ENCODE measurements around the gene GUCY2D.

The GUCY2D gene

DNA sequence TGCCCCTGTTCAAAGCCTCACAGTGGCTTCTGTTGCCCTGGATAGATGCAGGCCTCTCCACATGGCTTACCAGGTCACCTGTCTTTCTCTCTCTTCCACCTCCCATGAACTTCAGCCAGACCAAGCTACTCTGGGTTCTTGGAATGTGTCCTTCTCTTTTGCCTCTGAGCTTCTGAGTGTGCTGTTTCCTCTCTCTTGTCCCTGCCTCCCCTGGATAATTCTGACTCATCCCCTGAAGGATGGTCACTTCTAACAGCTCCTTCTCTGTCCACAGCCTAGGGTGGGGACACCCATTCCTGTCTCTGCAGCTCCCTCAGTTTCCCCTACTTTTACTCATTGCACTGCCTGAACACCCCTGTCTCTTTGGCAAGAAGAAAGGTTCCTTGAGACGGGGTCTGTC, 2.9 kb downstream of the GUCY2D start:
- Histone ChIP-seq H3K36me3 (ENCODE audit: insufficient read depth, low read length) (no peaks in the 10 kb centered on the region), H4K20me1 (ENCODE audit: insufficient read depth, low read length, poor library complexity, severe bottlenecking) (no peaks in the 10 kb centered on the region), H3K9me2 (replicated peaks; ENCODE audit: low read depth, low read length) (no peaks in the 10 kb centered on the region), H3F3A (ENCODE audit: low read depth) (no peaks in the 10 kb centered on the region), H2AFZ (ENCODE audit: low read length) (0 out of 2 replicates have a peak overlapping the region, but pooled peaks have one; percentile 32), H3K27me3 (ENCODE audit: insufficient read depth, low read length, poor library complexity, severe bottlenecking) (no peaks in the 10 kb centered on the region), H3K79me2 (ENCODE audit: insufficient read depth, low read length) (no peaks in the 10 kb centered on the region), H3K9me3 (ENCODE audit: insufficient read depth, low read depth, low read length) (no peaks in the 10 kb centered on the region), H3K4me2 (ENCODE audit: low read depth, low read length, poor library complexity, severe bottlenecking) (no peak overlapping the region), H3K9ac (ENCODE audit: low read depth, low read length, poor library complexity, severe bottlenecking) (no peak overlapping the region), H3K4me1 (ENCODE audit: insufficient read depth, low read length, poor library complexity, severe bottlenecking) (no peaks in the 10 kb centered on the region), H3K4me3 (ENCODE audit: low read length, poor library complexity, severe bottlenecking) (no peak overlapping the region)
- TF ChIP-seq EZH2phosphoT487 (IDR thresholded peaks at IDR 0.05; ENCODE audit: borderline replicate concordance), result no peak
- TF ChIP-seq, protein P1, sequence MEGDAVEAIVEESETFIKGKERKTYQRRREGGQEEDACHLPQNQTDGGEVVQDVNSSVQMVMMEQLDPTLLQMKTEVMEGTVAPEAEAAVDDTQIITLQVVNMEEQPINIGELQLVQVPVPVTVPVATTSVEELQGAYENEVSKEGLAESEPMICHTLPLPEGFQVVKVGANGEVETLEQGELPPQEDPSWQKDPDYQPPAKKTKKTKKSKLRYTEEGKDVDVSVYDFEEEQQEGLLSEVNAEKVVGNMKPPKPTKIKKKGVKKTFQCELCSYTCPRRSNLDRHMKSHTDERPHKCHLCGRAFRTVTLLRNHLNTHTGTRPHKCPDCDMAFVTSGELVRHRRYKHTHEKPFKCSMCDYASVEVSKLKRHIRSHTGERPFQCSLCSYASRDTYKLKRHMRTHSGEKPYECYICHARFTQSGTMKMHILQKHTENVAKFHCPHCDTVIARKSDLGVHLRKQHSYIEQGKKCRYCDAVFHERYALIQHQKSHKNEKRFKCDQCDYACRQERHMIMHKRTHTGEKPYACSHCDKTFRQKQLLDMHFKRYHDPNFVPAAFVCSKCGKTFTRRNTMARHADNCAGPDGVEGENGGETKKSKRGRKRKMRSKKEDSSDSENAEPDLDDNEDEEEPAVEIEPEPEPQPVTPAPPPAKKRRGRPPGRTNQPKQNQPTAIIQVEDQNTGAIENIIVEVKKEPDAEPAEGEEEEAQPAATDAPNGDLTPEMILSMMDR (conservative IDR thresholded peaks at IDR 0.05; ENCODE audit: low read length), result no peak

DNA sequence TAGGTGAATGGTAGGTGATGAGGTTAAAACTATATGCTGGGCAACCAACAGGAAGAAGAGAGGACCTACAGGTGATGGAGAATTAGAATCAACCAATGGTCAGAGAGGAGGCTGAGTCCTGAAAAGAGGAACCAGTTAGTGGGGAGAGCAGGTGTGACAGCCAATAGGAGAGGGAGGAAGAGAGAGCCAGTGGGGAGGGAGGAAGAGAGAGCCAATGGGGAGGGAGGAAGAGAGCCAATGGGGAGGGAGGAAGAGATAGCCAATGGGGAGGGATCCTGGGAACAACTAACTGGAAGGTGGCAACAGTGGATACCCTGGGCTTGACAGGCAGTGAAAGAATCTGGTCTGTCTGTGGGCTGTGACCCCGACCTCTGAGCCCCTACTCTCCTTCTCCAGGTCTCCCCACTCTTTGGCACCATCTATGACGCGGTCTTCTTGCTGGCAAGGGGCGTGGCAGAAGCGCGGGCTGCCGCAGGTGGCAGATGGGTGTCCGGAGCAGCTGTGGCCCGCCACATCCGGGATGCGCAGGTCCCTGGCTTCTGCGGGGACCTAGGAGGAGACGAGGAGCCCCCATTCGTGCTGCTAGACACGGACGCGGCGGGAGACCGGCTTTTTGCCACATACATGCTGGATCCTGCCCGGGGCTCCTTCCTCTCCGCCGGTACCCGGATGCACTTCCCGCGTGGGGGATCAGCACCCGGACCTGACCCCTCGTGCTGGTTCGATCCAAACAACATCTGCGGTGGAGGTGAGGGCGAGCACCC, 3.7 kb downstream of the GUCY2D start:
- Histone ChIP-seq H3K27me3 (ENCODE audit: insufficient read depth, low read length, poor library complexity, severe bottlenecking) (no peaks in the 10 kb centered on the region), H2AFZ (ENCODE audit: low read length) (0 out of 2 replicates have a peak overlapping the region, but pooled peaks have one; percentile 32), H3K9me2 (replicated peaks; ENCODE audit: low read depth, low read length) (no peaks in the 10 kb centered on the region), H3F3A (ENCODE audit: low read depth) (no peaks in the 10 kb centered on the region), H3K4me2 (ENCODE audit: low read depth, low read length, poor library complexity, severe bottlenecking) (no peak overlapping the region), H3K4me3 (ENCODE audit: low read length, poor library complexity, severe bottlenecking) (no peak overlapping the region), H3K36me3 (ENCODE audit: insufficient read depth, low read length) (no peaks in the 10 kb centered on the region), H3K9ac (ENCODE audit: low read depth, low read length, poor library complexity, severe bottlenecking) (no peak overlapping the region), H4K20me1 (ENCODE audit: insufficient read depth, low read length, poor library complexity, severe bottlenecking) (no peaks in the 10 kb centered on the region), H3K9me3 (ENCODE audit: insufficient read depth, low read depth, low read length) (no peaks in the 10 kb centered on the region), H3K79me2 (ENCODE audit: insufficient read depth, low read length) (no peaks in the 10 kb centered on the region), H3K4me1 (ENCODE audit: insufficient read depth, low read length, poor library complexity, severe bottlenecking) (no peaks in the 10 kb centered on the region)
- TF ChIP-seq, protein P1 (conservative IDR thresholded peaks at IDR 0.05; ENCODE audit: low read length), result no peak
- TF ChIP-seq EZH2phosphoT487 (IDR thresholded peaks at IDR 0.05; ENCODE audit: borderline replicate concordance), result no peak

DNA sequence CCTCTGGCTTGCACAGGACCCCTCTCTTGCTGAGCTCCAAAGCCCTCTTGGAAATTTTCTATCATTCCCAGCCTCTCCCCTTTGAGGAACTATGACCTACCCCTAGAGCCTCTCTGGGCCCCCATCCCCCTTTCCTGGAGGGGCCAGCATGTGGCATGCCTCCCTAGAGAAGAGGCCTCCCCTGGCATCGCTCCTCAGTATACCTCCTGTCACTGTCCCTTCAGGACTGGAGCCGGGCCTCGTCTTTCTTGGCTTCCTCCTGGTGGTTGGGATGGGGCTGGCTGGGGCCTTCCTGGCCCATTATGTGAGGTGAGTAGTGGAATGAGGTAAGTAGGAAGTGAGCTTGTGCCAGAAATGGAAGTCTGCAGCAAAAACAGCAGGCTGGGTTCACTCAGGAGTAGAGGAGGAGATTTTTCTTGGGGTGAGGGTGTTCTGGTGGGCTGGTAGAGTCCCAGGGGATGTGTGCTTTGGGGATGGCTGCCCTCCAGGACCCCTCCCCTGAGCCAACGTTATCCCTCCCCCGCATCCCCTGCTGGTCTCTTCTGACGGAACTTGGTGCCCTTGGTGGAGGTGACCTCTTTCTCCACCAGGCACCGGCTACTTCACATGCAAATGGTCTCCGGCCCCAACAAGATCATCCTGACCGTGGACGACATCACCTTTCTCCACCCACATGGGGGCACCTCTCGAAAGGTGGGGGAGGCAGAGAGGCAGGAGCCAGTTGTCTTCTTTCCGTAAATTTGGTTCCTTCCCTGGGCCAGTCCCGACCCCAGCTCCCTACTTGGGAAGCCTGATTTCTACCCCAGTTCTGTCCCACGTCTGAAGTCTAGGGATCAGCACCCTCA, 4.6 kb downstream of the GUCY2D start:
- H2AFZ ChIP-seq (ENCODE audit: low read length), result no peak overlapping the region
- no peaks in the 10 kb centered on the region for H3K9me3 ChIP-seq (ENCODE audit: insufficient read depth, low read depth, low read length)
- H3F3A ChIP-seq (ENCODE audit: low read depth), result no peaks in the 10 kb centered on the region
- no peaks in the 10 kb centered on the region for H4K20me1 ChIP-seq (ENCODE audit: insufficient read depth, low read length, poor library complexity, severe bottlenecking)
- no peaks in the 10 kb centered on the region for H3K27me3 ChIP-seq (ENCODE audit: insufficient read depth, low read length, poor library complexity, severe bottlenecking)
- no peaks in the 10 kb centered on the region for H3K36me3 ChIP-seq (ENCODE audit: insufficient read depth, low read length)
- H3K9ac ChIP-seq (ENCODE audit: low read depth, low read length, poor library complexity, severe bottlenecking), result no peak overlapping the region
- no peak for TF ChIP-seq EZH2phosphoT487 (IDR thresholded peaks at IDR 0.05; ENCODE audit: borderline replicate concordance)
- TF ChIP-seq, protein P1 (conservative IDR thresholded peaks at IDR 0.05; ENCODE audit: low read length), result no peak
- no peaks in the 10 kb centered on the region for H3K79me2 ChIP-seq (ENCODE audit: insufficient read depth, low read length)
- H3K4me2 ChIP-seq (ENCODE audit: low read depth, low read length, poor library complexity, severe bottlenecking), result no peak overlapping the region
- no peaks in the 10 kb centered on the region for H3K9me2 ChIP-seq (replicated peaks; ENCODE audit: low read depth, low read length)
- no peak overlapping the region for H3K4me3 ChIP-seq (ENCODE audit: low read length, poor library complexity, severe bottlenecking)
- H3K4me1 ChIP-seq (ENCODE audit: insufficient read depth, low read length, poor library complexity, severe bottlenecking), result no peaks in the 10 kb centered on the region

Data from Loucy (cell line).